Stimulated activated CD4-positive, alpha-beta T cell treated with anti-CD3 and anti-CD28 coated beads, Interleukin-15, amount 100 ng/mL, for 1 hour (primary cell): ENCODE results near the gene PIGZ.

Experiments
- DNase-seq, 2 donors: peaks; one replicate each; pipeline ENCODE4 v3.0.0-alpha.2; 2020; ENCODE audit warnings: low read depth in 1 of 2, low spot score in 1 of 2

PIGZ gene, protein sequence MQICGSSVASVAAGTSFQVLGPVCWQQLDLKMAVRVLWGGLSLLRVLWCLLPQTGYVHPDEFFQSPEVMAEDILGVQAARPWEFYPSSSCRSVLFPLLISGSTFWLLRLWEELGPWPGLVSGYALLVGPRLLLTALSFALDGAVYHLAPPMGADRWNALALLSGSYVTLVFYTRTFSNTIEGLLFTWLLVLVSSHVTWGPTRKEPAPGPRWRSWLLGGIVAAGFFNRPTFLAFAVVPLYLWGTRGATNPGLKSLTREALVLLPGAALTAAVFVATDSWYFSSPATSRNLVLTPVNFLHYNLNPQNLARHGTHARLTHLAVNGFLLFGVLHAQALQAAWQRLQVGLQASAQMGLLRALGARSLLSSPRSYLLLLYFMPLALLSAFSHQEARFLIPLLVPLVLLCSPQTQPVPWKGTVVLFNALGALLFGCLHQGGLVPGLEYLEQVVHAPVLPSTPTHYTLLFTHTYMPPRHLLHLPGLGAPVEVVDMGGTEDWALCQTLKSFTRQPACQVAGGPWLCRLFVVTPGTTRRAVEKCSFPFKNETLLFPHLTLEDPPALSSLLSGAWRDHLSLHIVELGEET

GRCh38 chr3:196968233-196969133 is at the start of gene PIGZ:
TSS of gene PIGZ (minus strand) at chr3:196968833. CDS start at chr3:196952031, 16,802 bp downstream.
- DNase-seq = peak in 1 of 2 donors; percentile 35

DNA sequence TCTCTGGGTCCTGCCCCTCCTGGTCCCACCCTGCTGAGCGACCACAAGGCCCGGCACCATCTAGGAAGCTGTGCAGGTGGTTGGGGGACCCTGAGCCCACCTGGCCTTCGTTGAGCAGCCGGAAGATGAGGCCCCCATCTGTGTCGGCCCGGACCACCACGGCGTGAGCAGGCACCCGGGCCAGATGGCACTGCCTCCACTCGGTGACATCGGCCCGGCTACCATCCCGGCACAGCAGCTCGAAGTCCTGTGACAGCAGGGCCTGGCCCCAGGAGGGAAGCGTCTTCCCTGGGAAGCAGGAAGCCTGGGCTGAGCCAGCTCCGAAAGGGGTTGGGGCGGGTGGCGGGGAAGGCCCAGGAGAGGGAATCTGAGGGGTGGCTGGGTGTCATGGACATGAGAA is 48.4 kb upstream of the PIGZ start:
- DNase-seq = no peak

DNA sequence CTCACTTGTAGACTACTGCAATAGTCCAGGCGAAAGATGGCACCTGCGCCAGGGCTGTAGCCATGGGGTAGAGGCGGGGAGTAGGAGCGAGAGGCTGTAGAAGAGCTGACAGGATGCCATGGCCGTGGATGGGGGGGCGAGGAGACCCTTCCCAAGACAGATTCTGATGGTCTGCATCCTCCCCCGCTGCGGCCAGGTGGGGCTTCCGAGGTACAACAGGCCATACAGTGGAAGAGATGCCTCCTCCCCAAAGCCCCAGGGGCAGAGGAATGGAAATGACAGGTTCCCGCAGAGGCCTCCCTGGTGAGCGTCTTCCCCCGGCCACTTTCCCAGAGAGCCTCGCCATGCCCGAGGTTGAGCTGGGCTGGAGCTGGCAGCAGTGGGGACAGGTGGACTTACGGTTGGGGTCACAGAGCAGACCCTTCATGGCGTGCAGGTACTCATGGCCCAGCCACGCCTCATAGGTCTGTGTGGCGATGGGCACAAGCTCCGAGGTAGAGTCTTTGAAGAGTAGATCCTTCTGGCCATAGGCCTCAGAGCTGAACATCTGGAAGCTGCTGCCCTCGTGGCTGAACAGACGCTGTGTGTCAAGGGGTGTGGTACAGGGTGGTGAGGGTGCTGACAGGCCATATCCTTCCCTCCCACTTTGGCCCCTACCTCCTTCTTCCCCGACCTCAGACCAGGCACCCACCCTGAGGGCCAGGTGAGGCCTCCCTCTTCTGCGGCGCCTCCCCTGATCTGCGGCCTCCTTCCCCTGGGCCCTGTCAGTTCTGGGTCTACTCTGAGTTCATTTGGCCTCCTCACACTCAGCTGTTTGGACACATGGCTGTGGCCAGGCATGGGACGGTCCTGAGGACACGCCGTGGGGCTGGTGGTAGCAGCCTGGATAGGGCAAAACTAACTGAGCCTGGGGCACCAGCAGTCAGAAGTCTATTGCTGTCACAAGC is 47.4 kb upstream of the PIGZ start:
- DNase-seq = no peak

GRCh38 chr3:197014942-197015575 is 46.4 kb upstream of the PIGZ start:
- DNase-seq = no peak

- DNase-seq = no peak
Observed at GRCh38 chr3:197014024-197014423, 45.4 kb upstream of the PIGZ start.

- DNase-seq = no peak
Observed at GRCh38 chr3:197012540-197012883, 43.9 kb upstream of the PIGZ start.

- no peak for DNase-seq
Observed at GRCh38 chr3:197011780-197012539, 43.3 kb upstream of the PIGZ start.

DNA sequence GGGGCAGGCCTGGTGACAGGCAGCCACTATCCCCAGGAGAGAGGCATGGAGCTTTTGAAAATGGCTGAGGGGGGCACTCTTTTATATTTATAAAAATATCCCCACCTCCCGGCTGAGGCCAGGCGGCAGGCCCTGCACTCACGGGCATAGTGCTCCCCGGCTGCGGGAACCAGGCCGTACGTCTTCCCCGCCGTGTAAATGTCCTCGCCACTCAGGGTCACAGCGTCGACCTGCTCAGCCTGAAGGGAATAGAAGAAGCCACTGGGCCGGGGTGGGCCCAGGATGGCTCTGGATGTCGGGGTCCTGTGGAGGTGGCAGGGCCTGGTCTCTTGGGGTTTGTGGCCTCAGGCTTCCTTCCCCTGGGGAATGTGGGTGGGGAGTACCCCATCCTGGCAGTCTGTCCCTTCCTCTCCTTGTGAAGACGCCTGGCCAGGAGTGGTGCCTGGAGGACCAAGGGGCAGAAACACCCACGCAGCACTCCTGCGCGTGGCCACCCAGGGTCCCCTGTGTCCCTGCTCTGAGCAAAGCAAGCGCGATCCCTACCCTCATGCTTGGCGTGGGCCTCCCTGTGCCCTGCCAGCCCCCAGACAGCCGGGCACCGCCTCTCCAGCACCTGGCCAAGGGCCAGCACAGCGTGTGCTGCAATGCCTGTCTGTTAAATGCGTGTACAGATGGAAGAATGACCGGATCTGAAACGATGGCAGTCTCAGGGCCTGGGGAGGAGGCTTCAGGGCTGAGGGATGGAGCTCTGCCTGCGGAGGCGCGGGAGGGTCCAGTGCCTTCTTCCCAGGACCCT is 42.1 kb upstream of the PIGZ start:
- DNase-seq = no peak

GRCh38 chr3:197009532-197010019 is 40.9 kb upstream of the PIGZ start:
- DNase-seq = no peak

DNA sequence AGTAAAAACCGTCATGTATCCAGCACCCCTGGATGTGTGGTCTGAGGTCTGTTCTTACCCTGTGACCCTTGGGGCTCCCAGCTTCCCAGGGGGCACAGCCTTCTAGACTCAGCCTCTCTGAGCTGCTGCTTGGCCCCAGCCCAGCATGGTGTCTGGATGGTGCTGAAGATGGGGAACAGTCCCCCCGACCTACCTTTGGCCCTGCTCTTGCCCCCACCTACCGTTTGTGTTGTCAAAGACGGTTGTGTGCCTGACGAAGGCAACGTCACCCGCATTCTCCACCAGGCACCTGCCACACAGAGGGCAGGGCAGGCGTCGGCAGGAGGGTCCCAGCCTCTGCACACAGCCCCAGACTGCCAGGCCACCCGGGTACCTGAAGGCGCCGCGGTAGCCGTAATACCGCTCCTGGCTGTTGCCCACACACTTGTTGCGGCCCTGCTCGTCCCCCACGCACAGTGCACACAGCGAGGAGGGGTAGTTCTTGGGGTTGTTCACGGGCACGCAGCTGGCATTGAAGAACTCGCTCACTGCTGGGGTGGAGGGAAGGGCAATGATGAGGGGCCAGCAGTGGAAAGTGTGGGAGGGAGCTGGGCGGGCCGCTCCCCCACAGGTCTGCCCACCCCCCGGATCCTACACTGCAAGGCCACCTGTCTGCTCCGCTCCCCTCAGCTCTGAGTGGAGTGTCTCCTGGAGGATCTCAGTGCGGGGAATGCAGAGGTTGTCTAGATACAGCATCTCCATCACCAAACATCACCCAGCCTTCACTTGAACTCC is 40.0 kb upstream of the PIGZ start:
- no peak for DNase-seq

DNA sequence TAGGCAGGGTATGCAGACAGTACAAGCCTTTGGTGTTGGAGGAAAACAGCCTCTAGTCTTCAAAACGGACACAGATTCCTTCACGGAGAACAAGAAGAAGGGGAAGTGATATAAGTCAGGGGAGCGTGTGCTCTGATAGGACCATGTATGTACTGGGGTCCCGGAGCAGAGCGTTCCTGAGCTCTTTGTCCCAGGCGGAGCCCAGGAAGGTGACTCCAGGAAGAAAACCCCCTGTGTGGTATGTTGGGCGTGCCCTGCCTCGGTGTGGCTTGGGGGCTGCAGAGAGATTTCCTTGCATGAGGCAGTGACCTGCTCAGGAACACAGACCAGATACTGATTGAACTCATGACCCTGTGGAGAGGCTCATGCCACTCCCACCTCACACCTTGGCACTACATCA is 39.3 kb upstream of the PIGZ start:
- DNase-seq = no peak

DNA sequence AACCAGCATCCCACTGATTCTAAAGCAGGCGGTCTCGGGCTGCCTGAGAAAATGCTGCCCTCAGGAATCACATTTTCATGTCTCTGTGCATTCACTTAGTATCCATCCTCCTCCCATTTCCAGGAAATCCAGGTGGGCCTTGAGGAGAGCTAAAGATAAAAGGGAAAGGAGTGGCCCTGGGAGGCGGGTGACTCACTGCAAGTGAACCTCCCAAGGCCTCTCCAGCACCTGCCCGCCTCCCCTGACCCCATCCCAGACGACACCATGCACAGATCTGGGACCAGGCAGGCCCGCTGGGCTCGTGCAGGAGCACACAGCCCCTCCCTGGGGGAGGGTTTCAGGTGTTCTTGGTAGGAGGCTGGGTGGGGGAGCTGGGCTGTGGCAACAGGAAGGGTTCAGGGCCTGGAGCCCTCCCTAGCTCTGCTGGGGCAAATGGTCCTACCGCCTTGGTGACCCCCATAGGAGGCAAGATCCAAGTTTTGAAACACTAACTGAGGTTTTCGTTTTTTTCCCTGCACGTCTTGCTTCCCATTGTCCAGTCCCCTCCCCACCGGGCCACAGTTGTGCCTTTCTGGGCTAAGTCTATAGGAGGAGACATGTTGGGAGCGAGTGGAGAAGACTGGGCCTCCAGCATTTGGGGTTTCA is 38.8 kb upstream of the PIGZ start:
- no peak for DNase-seq

GRCh38 chr3:197006860-197007259 is 38.2 kb upstream of the PIGZ start:
- DNase-seq = no peak

DNA sequence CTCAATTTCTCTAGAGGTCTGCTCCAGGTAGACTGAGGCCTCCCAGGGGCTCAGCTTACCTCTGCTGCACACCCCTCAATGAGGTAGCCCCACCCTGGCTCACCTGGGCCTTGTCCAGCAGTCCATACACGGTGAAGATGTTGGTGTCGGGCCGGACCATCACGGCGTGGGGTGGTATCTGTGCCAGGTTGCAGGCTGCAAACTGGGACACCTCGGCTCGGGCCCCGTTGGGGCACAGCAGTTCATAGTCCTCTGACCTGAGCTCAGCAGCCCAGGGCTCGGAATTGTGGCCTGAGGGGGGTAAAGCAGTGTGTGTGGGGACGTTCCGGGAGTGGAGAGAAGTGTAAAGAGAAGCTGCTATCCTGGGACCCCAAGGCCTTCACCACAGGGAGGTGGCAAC is 37.8 kb upstream of the PIGZ start:
- no peak for DNase-seq

GRCh38 chr3:197003461-197004385 is 35.1 kb upstream of the PIGZ start:
- DNase-seq = no peak
